ENCODE measurements around the gene UBE2Q1. TPM values are rescaled to one million over a fixed set of nuclear protein-coding genes. Genes with fewer than 3 reads are reported as not detected.

Gene UBE2Q1
- total and polyA plus RNA-seq, 2 experiments from 2014 or later = 15.5 to 33.0 TPM

- TF ChIP-seq EZH2 (IDR thresholded peaks at IDR 0.05; ENCODE audit: low read depth, unreplicated experiment) (no peak), NANOG (IDR thresholded peaks at IDR 0.05; ENCODE audit: borderline replicate concordance) (no peak), ZNF331 (CRISPR knock-in tag; IDR thresholded peaks at IDR 0.05; ENCODE audit: low read depth) (no peak), ETS1 (IDR thresholded peaks at IDR 0.05) (no peak), ZNF462 (CRISPR knock-in tag; IDR thresholded peaks at IDR 0.05) (no peak)
Observed at GRCh38 chr1:154519591-154519991, 38.9 kb downstream of the UBE2Q1 start (continued).

GRCh38 chr1:154517661-154518060, 40.8 kb downstream of the UBE2Q1 start:
- Histone ChIP-seq H3K4me2 (no peak overlapping the region), H4K20me1 (replicated peaks; ENCODE audit: insufficient read depth) (no peaks in the 10 kb centered on the region), H3K9me2 (ENCODE audit: insufficient read depth) (no peaks in the 10 kb centered on the region), H3K27ac (ENCODE audit: low read depth) (no peak overlapping the region), H3F3A (replicated peaks; ENCODE audit: low read depth) (no peaks in the 10 kb centered on the region), H3K4me1 (ENCODE audit: insufficient read depth) (no peaks in the 10 kb centered on the region), H3K79me2 (replicated peaks; ENCODE audit: insufficient read depth) (no peaks in the 10 kb centered on the region), H3K36me3 (ENCODE audit: insufficient read depth) (no peaks in the 10 kb centered on the region), H3K4me3 (no peak overlapping the region), H3K27me3 (ENCODE audit: insufficient read depth) (no peaks in the 10 kb centered on the region), H2AFZ (no peak overlapping the region)
- Mint-ChIP-seq H3K27me3 (ENCODE audit: insufficient read depth, low read depth, poor library complexity) (peaks cover 5% of the 10 kb centered on the region), H3K27ac (no peak overlapping the region), H3K4me3 (no peak overlapping the region), H3K9me3 (no peaks in the 10 kb centered on the region), H3K4me1 (no peaks in the 10 kb centered on the region), H3K36me3 (ENCODE audit: low read depth) (no peaks in the 10 kb centered on the region)
- ATAC-seq (no peak), DNase-seq (ENCODE audit: low spot score) (no peak)
- TF ChIP-seq ZNF114 (CRISPR knock-in tag; IDR thresholded peaks at IDR 0.05) (no peak), NANOG (IDR thresholded peaks at IDR 0.05; ENCODE audit: borderline replicate concordance) (no peak), REST (IDR thresholded peaks at IDR 0.05; ENCODE audit: unreplicated experiment) (no peak), CTCF (conservative IDR thresholded peaks at IDR 0.05; ENCODE audit: low read depth in 2 of 2) (no peak), STAT1 (IDR thresholded peaks at IDR 0.05; ENCODE audit: unreplicated experiment) (no peak), CREB1 (CRISPR knock-in tag; IDR thresholded peaks at IDR 0.05; ENCODE audit: low read depth) (no peak), POLR2AphosphoS5 (IDR thresholded peaks at IDR 0.05; ENCODE audit: low read depth) (no peak)

Data from GM23338 (cell line).